RWPE1 (cell line): ENCODE measurements around the gene COL11A1.

ENCODE experiments used
- CTCF ChIA-PET: fragments of 350-600 bp; sonication (Branson Sonifier 250); formaldehyde crosslinking; extraction: SDS; loops from one replicate; lab custom pipeline; 2021; lab: Yijun Ruan, JAX
- POLR2A ChIA-PET: fragments of 400-600 bp; formaldehyde crosslinking; extraction: SDS; loops from one replicate; lab custom pipeline; 2020; ENCODE audit warnings: antibody characterized with exemption; ENCODE audit not compliant: low non-redundant PET; lab: Yijun Ruan, JAX
- DNase-seq: peaks from one replicate; pipeline ENCODE4 v3.0.0; 2012; ENCODE audit warnings: low spot score
- H3K27ac ChIP-seq: fragments of 450-650 bp; 2 replicates; pipeline ENCODE4 v1.5.1; 2017
- CTCF ChIP-seq: fragments of 450-650 bp; conservative IDR thresholded peaks from 2 replicates; pipeline ENCODE4 v1.5.1; 2017; ENCODE audit warnings: low read depth, mild to moderate bottlenecking

COL11A1 gene

DNA sequence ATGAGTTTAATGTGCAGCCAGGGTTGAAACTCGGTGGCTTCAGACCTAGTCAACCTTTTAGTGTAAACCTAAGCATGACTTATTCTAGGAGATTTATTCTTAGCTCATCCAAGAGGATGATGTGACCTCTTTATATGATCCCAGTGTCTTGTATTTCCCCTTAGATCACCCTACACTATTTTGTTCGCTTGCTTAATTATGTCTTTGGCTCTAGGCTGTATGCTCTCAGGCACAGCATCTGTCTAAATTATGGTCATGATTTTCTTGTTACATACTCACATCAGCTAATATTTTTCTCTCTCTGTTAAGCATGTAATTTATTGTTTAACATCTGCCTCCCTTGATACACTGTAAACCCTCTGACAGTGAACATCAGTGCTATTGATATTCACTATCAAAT lies 19.1 kb downstream of the COL11A1 start:
- TF ChIP-seq CTCF: no peak
- POLR2A ChIA-PET: no interaction called here
- H3K27ac ChIP-seq: no peak overlapping the region
- DNase-seq: no peak
- CTCF ChIA-PET: no interaction called here

- POLR2A ChIA-PET: no interaction called here
- DNase-seq: no peak
- CTCF ChIA-PET: interaction anchor here (0.6 kb wide), 2 partner anchors 244 to 1578 kb away, joined by 3 to 4 read pairs; no protein-coding TSS in a partner anchor
- no peak overlapping the region for H3K27ac ChIP-seq
- no peak for TF ChIP-seq CTCF
These were observed 21.1 kb downstream of the COL11A1 start for GRCh38 chr1:103087256-103087655.

DNA sequence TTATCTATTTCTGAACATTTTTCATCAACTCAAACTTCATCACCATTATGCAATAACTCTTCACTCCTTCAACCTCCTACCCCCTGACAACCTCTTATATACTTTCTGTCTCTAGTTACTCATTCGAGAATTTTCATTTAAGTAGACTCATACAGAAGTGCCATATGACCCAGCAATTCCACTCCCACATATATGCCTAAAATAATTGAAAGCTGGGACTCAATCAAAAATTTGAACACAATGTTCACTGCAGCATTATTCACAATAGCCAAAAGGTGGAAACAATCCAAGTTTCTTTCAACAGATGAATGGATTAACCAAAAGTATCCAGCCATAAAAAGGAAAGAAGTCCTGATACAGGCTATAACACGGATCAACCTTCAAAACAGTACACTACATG lies 24.1 kb downstream of the COL11A1 start:
- CTCF ChIA-PET: no interaction called here

DNA sequence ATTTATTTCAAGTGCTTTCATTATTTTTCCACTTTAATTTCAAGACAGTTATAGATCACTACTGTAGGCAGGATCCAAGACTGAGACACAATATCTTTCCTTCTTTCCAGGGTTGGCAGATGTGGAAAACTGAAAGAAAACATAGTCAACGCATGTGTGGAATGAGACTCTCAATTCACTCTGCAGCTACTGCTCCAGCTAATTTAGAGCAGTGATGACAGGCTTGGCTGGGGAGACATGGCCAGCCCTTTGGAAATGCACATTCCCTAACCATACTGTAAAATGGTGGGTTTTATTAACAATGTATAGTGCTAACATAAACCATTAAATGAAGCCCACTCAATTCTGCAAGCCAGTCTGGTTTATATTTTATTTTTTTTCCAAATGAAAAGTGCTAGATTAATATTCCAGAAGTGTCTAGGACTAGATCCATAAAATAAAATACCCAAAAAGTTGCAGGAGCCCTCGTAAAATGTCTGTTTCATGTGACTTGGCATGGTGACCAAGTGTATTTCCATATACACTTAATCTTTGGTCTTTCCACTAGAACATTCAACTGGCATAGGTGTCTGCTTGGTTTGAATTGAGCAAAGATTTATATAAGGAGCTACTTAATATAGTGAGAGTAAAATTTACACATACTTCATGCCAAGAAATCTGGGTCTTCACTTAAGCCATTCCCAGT lies 32.9 kb downstream of the COL11A1 start:
- POLR2A ChIA-PET: no interaction called here
- CTCF ChIA-PET: no interaction called here
- DNase-seq: no peak
- no peak overlapping the region for H3K27ac ChIP-seq
- TF ChIP-seq CTCF: no peak

More for the DNA sequence above, 24.1 kb downstream of the COL11A1 start:
- no peak for TF ChIP-seq CTCF
- no peak overlapping the region for H3K27ac ChIP-seq
- POLR2A ChIA-PET: no interaction called here
- no peak for DNase-seq

DNA sequence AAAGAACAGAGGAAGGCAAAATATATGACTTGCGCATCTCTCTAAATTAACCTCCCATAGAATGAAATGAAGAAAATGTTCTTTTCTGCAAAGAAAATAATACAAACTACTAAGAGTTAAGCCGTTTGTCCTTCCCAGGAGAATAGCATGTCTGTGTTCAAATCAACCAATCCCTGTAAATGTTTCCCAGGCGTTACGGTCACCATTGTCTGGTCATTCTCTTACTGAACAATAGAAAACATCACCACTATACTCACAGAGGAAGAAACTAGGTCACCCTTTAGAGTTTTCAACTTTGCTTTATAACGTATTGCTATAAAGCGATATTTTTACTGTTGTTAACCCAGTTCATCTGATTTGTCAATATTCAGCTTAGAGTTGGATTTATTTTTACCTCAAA lies 34.1 kb downstream of the COL11A1 start:
- DNase-seq: no peak
- ChIA-PET POLR2A (no interaction called here), CTCF (interaction anchor here (0.6 to 0.7 kb wide), 2 partner anchors 176 to 572 kb away, joined by 3 read pairs; no protein-coding TSS in a partner anchor)
- H3K27ac ChIP-seq: no peak overlapping the region
- TF ChIP-seq CTCF: no peak

GRCh38 chr1:103069201-103069600 lies 39.1 kb downstream of the COL11A1 start:
- TF ChIP-seq CTCF: no peak
- DNase-seq: no peak
- CTCF ChIA-PET: no interaction called here
- POLR2A ChIA-PET: no interaction called here
- H3K27ac ChIP-seq: no peak overlapping the region
